ENCODE data around the gene AOAH. TPM values are rescaled to one million over a fixed set of nuclear protein-coding genes. Genes with fewer than 3 reads are reported as not detected.

The AOAH gene
- total and polyA plus RNA-seq, 2 of the 4 experiments (the other 2 are of a cell fraction), result not detected

DNA sequence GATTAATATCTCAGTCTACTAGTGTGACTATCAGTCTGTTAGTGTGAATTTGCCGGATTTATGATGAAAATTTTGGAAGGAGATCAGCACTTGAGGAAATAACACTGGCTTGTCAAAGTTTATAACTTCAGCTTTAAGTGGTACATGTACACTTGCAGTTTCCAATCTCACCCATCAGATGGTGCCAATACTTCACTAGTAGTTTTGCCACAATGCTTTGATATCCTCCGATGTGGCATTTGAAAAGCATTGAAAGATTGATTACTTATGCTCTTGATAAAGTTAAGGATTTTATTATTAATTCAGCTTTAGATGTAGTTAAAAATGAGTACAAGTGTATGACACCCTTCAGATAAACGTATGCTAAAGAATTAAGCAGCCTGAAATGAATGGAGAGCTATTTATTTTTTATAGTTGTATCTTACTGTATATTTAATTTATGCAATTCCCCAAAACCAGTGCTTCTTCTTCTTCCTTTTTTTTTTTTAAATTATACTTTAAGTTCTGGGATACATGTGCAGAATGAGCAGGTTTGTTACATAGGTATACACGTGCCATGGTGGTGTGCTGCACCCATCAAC is 236.4 kb downstream of the AOAH start:
- no peak overlapping the region for H3K56ac ChIP-seq (ENCODE audit: extremely low read depth, insufficient read depth, low read length)
- H3K14ac ChIP-seq (replicated peaks; ENCODE audit: low read depth, low read length), result no peak overlapping the region
- POLR2A ChIA-PET (ENCODE audit: unreplicated experiment), result no interaction called here
- H3K36me3 ChIP-seq (ENCODE audit: control insufficient read depth, insufficient read depth, low read length), result no peaks in the 10 kb centered on the region
- H3K4me1 ChIP-seq (ENCODE audit: control insufficient read depth, insufficient read depth, low read length), result no peaks in the 10 kb centered on the region
- H3K27me3 ChIP-seq (ENCODE audit: control insufficient read depth, insufficient read depth, low read length), result peaks cover 19% of the 10 kb centered on the region
- no peak overlapping the region for H3K9ac ChIP-seq (ENCODE audit: low read depth, low read length)
- no peaks in the 10 kb centered on the region for H4K20me1 ChIP-seq (ENCODE audit: insufficient read depth, low read length)
- no peak overlapping the region for H3K4me2 ChIP-seq (ENCODE audit: low read depth, low read length)
- H2BK20ac ChIP-seq (ENCODE audit: low read depth, low read length), result no peak overlapping the region
- H3K18ac ChIP-seq (ENCODE audit: low read depth, low read length), result no peak overlapping the region
- in situ Hi-C loops (cut with MboI; ENCODE audit: low sequenced_read_pairs), result loop anchor here (5.0 to 25.0 kb wide), 3 partner anchors 184 to 707 kb away; no protein-coding TSS in a partner anchor
- no peak overlapping the region for H4K8ac ChIP-seq (ENCODE audit: low read depth in 2 of 2, low read length in 2 of 2)
- CTCF ChIA-PET, result interaction anchor here (0.6 to 3.4 kb wide), 24 partner anchors 9 to 713 kb away, joined by 3 to 55 read pairs (median 3); no protein-coding TSS in a partner anchor
- H2BK15ac ChIP-seq (ENCODE audit: low read depth, low read length), result no peak overlapping the region
- no peak overlapping the region for H2AFZ ChIP-seq (replicated peaks; ENCODE audit: low read length, poor library complexity)
- no CpG with 5 or more reads among the region's 4 CpGs for WGBS, 2 experiments (ENCODE audit: extremely low coverage in 2 of 2, insufficient read length in 1 of 2)
- no peak overlapping the region for H2AK5ac ChIP-seq (ENCODE audit: low read depth, low read length)
- H4K91ac ChIP-seq (ENCODE audit: insufficient read depth, low read depth, low read length), result no peak overlapping the region
- no TSS peak for BruUV-seq (replicated peaks)
- intact Hi-C loops (cut with micrococcal nuclease), result loop anchor here (1.0 to 2.0 kb wide), 5 partner anchors 47 to 711 kb away; no protein-coding TSS in a partner anchor
- no peak overlapping the region for H2BK5ac ChIP-seq (ENCODE audit: low read depth, low read length, poor library complexity, severe bottlenecking)
- H3K79me1 ChIP-seq (ENCODE audit: low read depth in 1 of 2, low read length in 2 of 2), result no peaks in the 10 kb centered on the region
- no peak overlapping the region for H2AK9ac ChIP-seq (replicated peaks; ENCODE audit: low read depth, low read length, poor library complexity)
- dilution Hi-C loops (cut with HindIII; ENCODE audit: low sequenced_read_pairs, unreplicated experiment), result no loop called here
- ATAC-seq (ENCODE audit: low read depth) (peak; percentile 85), DNase-seq (peak; percentile 68)
- no peaks in the 10 kb centered on the region for H3K9me1 ChIP-seq (ENCODE audit: insufficient read depth, low read length)
- H3K4ac ChIP-seq (ENCODE audit: low read depth, low read length), result no peak overlapping the region
- no peak overlapping the region for H3K4me3 ChIP-seq (ENCODE audit: insufficient read depth, low read depth, low read length)
- H2BK120ac ChIP-seq (ENCODE audit: low read depth, low read length), result no peak overlapping the region
- TF ChIP-seq BHLHE40 (IDR thresholded peaks at IDR 0.05; ENCODE audit: low read depth, low read length) (no peak), NFE2L2 (IDR thresholded peaks at IDR 0.05; ENCODE audit: low read depth, low read length) (no peak), CTCF (conservative IDR thresholded peaks at IDR 0.05; ENCODE audit: low read depth, low read length) (peak; percentile 88), SMC3 (IDR thresholded peaks at IDR 0.05; ENCODE audit: low read depth, low read length) (peak; percentile 89), RAD21 (IDR thresholded peaks at IDR 0.05; ENCODE audit: low read length) (peak; percentile 94), MXI1 (IDR thresholded peaks at IDR 0.05; ENCODE audit: borderline replicate concordance, low read depth, low read length) (no peak)
- H4K5ac ChIP-seq (ENCODE audit: low read depth, low read length), result no peak overlapping the region
- H3K27ac ChIP-seq (ENCODE audit: insufficient read depth, low read length), result no peak overlapping the region
- no peaks in the 10 kb centered on the region for H3K9me3 ChIP-seq (ENCODE audit: control insufficient read depth, insufficient read depth, low read length)
- H3K23ac ChIP-seq (ENCODE audit: low read depth, low read length), result no peak overlapping the region

Data from IMR-90 (cell line).